ENCODE data around the gene CELSR1. TPM values are rescaled to one million over a fixed set of nuclear protein-coding genes. Genes with fewer than 3 reads are reported as not detected.
"Not testable (repeated sequence)": the region's sequence is repeated elsewhere in the genome, so short reads cannot be mapped to it uniquely, and the experiment has no call there.

Gene CELSR1
- total RNA-seq, 1 experiment from 2014 or later = 33.2 TPM

GRCh38 chr22:46406349-46406748 is 131.1 kb downstream of the CELSR1 start:
- Histone ChIP-seq H3K9me3 (no peaks in the 10 kb centered on the region), H3K36me3 (ENCODE audit: control insufficient read depth, insufficient read depth, low read length) (no peaks in the 10 kb centered on the region), H3K4me1 (no peaks in the 10 kb centered on the region), H3K4me3 (ENCODE audit: low read depth, low read length) (no peak overlapping the region), H3K27me3 (replicated peaks; ENCODE audit: control insufficient read depth, insufficient read depth, low read length) (no peaks in the 10 kb centered on the region)
- no peak overlapping the region for H3K27ac Mint-ChIP-seq (ENCODE audit: unreplicated experiment)
- no peak for DNase-seq
- no TSS peak for BruUV-seq (replicated peaks)
- H3K36me3 Mint-ChIP-seq (ENCODE audit: insufficient read depth, unreplicated experiment) = peaks cover 9% of the 10 kb centered on the region
- intact Hi-C loops (cut with micrococcal nuclease; ENCODE audit: unreplicated experiment) = no loop called here
- ChIA-PET CTCF (no interaction called here), POLR2A (no interaction called here)
- TF ChIP-seq CTCF (IDR thresholded peaks at IDR 0.05; ENCODE audit: insufficient read depth in 1 of 2, low read depth in 1 of 2, low read length in 1 of 2, severe bottlenecking in 1 of 2, unreplicated experiment in 1 of 2) = no peak
- no peaks in the 10 kb centered on the region for H3K4me1 Mint-ChIP-seq (ENCODE audit: low read depth, unreplicated experiment)
- no peaks in the 10 kb centered on the region for H3K27me3 Mint-ChIP-seq (ENCODE audit: insufficient read depth, unreplicated experiment)
- H3K9me3 Mint-ChIP-seq (ENCODE audit: unreplicated experiment) = no peaks in the 10 kb centered on the region
- no peak overlapping the region for H3K4me3 Mint-ChIP-seq (ENCODE audit: unreplicated experiment)

DNA sequence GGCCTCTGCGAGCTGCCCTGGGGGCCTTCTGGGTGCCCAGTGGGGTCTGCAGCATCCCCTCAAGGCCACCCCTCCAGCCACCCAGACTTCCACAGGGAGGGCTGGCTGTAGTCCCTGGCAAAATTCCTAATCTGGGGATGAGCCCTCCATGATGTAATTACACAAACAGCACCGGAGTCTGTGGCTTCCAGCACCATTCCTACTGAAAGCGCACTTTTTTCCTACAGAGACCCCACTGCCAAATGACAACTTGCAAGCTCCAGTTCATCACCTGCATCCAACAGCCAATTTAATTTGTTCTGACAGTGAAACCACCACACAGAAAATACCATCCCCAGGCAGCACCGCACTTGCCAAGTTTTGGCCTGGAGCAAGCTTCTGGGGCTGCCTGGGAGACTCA is 131.5 kb downstream of the CELSR1 start:
- H3K9me3 ChIP-seq = no peaks in the 10 kb centered on the region
- no peaks in the 10 kb centered on the region for H3K27me3 ChIP-seq (replicated peaks; ENCODE audit: control insufficient read depth, insufficient read depth, low read length)
- no peak overlapping the region for H3K27ac Mint-ChIP-seq (ENCODE audit: unreplicated experiment)
- peaks cover 8% of the 10 kb centered on the region for H3K36me3 Mint-ChIP-seq (ENCODE audit: insufficient read depth, unreplicated experiment)
- TF ChIP-seq CTCF (IDR thresholded peaks at IDR 0.05; ENCODE audit: insufficient read depth in 1 of 2, low read depth in 1 of 2, low read length in 1 of 2, severe bottlenecking in 1 of 2, unreplicated experiment in 1 of 2) = no peak
- BruUV-seq (replicated peaks) = no TSS peak
- ChIA-PET CTCF (no interaction called here), POLR2A (no interaction called here)
- no peak overlapping the region for H3K4me3 Mint-ChIP-seq (ENCODE audit: unreplicated experiment)
- H3K36me3 ChIP-seq (ENCODE audit: control insufficient read depth, insufficient read depth, low read length) = no peaks in the 10 kb centered on the region
- H3K9me3 Mint-ChIP-seq (ENCODE audit: unreplicated experiment) = no peaks in the 10 kb centered on the region
- H3K4me1 ChIP-seq = no peaks in the 10 kb centered on the region
- H3K4me1 Mint-ChIP-seq (ENCODE audit: low read depth, unreplicated experiment) = no peaks in the 10 kb centered on the region
- H3K4me3 ChIP-seq (ENCODE audit: low read depth, low read length) = no peak overlapping the region
- DNase-seq = no peak
- intact Hi-C loops (cut with micrococcal nuclease; ENCODE audit: unreplicated experiment) = no loop called here
- no peaks in the 10 kb centered on the region for H3K27me3 Mint-ChIP-seq (ENCODE audit: insufficient read depth, unreplicated experiment)

- H3K4me1 ChIP-seq; H3K9me3 Mint-ChIP-seq (ENCODE audit: unreplicated experiment); H3K27ac Mint-ChIP-seq (ENCODE audit: unreplicated experiment); intact Hi-C loops (cut with micrococcal nuclease; ENCODE audit: unreplicated experiment); BruUV-seq (replicated peaks); H3K4me3 ChIP-seq (ENCODE audit: low read depth, low read length); H3K9me3 ChIP-seq; H3K36me3 ChIP-seq (ENCODE audit: control insufficient read depth, insufficient read depth, low read length); CTCF ChIA-PET; H3K4me3 Mint-ChIP-seq (ENCODE audit: unreplicated experiment); H3K27me3 ChIP-seq (replicated peaks; ENCODE audit: control insufficient read depth, insufficient read depth, low read length); DNase-seq; H3K27me3 Mint-ChIP-seq (ENCODE audit: insufficient read depth, unreplicated experiment); H3K4me1 Mint-ChIP-seq (ENCODE audit: low read depth, unreplicated experiment); H3K36me3 Mint-ChIP-seq (ENCODE audit: insufficient read depth, unreplicated experiment): not testable (repeated sequence)
- POLR2A ChIA-PET = interaction anchor here (0.6 to 0.7 kb wide), 2 partner anchors 10 to 277 kb away, joined by 4 read pairs; no protein-coding TSS in a partner anchor
Measured at GRCh38 chr22:46403880-46404279, 133.5 kb downstream of the CELSR1 start.

DNA sequence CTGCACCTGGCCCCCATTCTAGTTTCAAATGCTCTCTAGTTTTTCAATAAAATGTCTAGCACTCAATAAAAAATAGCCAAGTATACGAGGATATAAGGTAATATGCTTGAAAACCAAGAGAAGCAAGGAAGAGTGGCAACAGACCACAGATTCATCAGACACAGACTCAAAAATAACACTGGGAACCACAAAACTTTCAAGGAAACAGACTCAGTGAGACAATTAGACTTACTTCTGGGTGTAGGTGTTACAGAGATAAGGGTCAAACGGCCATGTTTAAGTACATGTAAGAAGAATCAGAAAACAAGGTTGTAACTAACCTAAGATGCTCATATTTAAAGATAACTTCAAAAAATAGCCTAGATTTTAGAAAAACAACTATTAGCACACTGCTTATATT is 134.9 kb downstream of the CELSR1 start:
- CTCF ChIA-PET = no interaction called here
- no peaks in the 10 kb centered on the region for H3K27me3 ChIP-seq (replicated peaks; ENCODE audit: control insufficient read depth, insufficient read depth, low read length)

More for the DNA sequence above, 134.9 kb downstream of the CELSR1 start:
- Histone ChIP-seq H3K9me3 (no peaks in the 10 kb centered on the region), H3K4me3 (ENCODE audit: low read depth, low read length) (no peak overlapping the region), H3K36me3 (ENCODE audit: control insufficient read depth, insufficient read depth, low read length) (no peaks in the 10 kb centered on the region), H3K4me1 (no peaks in the 10 kb centered on the region)
- intact Hi-C loops (cut with micrococcal nuclease; ENCODE audit: unreplicated experiment) = no loop called here
- H3K9me3 Mint-ChIP-seq (ENCODE audit: unreplicated experiment) = no peaks in the 10 kb centered on the region
- POLR2A ChIA-PET = interaction anchor here (0.6 kb wide), 1 partner anchor 133 kb away, joined by 4 read pairs; no protein-coding TSS in a partner anchor
- no peak overlapping the region for H3K27ac Mint-ChIP-seq (ENCODE audit: unreplicated experiment)
- no peaks in the 10 kb centered on the region for H3K27me3 Mint-ChIP-seq (ENCODE audit: insufficient read depth, unreplicated experiment)
- TF ChIP-seq CTCF (IDR thresholded peaks at IDR 0.05; ENCODE audit: insufficient read depth in 1 of 2, low read depth in 1 of 2, low read length in 1 of 2, severe bottlenecking in 1 of 2, unreplicated experiment in 1 of 2) = no peak
- no peak overlapping the region for H3K4me3 Mint-ChIP-seq (ENCODE audit: unreplicated experiment)
- BruUV-seq (replicated peaks) = no TSS peak
- no peak for DNase-seq
- no peaks in the 10 kb centered on the region for H3K4me1 Mint-ChIP-seq (ENCODE audit: low read depth, unreplicated experiment)
- no peaks in the 10 kb centered on the region for H3K36me3 Mint-ChIP-seq (ENCODE audit: insufficient read depth, unreplicated experiment)
